Panc1 (cell line): ENCODE measurements around the gene PPP1R14C. TPM values are rescaled to one million over a fixed set of nuclear protein-coding genes. Genes with fewer than 3 reads are reported as not detected.

Experiments used
- ATAC-seq: fragments of 200-7000 bp; cut with Tn5 transposase; 2 replicates; pipeline ENCODE4 v1.9.1; 2020; ENCODE audit warnings: mild to moderate bottlenecking, moderate library complexity
- BruUV-seq: library from RNA; stranded (reverse); fragments of 400-500 nt; replicated peaks from 2 replicates; lab custom pipeline; 2021; lab: Mats Ljungman, UMichigan
- CTCF ChIA-PET: fragments of 300-600 bp; sonication (Branson Sonifier 250); formaldehyde crosslinking; loops from one replicate; lab custom pipeline; 2022; ENCODE audit warnings: antibody characterized with exemption; lab: Charles Lee
- POLR2A ChIA-PET: fragments of 300-600 bp; sonication (Branson Sonifier 250); formaldehyde crosslinking; loops from one replicate; lab custom pipeline; 2022; ENCODE audit warnings: antibody characterized with exemption; lab: Charles Lee
- DNase-seq: peaks from one replicate; pipeline ENCODE4 v3.0.0-alpha.2; 2010; ENCODE audit warnings: low read depth, low spot score
- H3K27ac ChIP-seq: 2 replicates; pipeline ENCODE4 v1.5.1; 2011; ENCODE audit warnings: mild to moderate bottlenecking, low read length, inconsistent platforms
- H3K27me3 ChIP-seq: fragments of 200-500 bp; sonication (Bioruptor generic); 2 replicates; pipeline ENCODE4 v1.6.0; 2014; ENCODE audit warnings: low read length, inconsistent platforms; ENCODE audit not compliant: control insufficient read depth, insufficient read depth
- H3K36me3 ChIP-seq: fragments of 200-500 bp; sonication (Bioruptor generic); 2 replicates; pipeline ENCODE4 v1.5.1; 2014; ENCODE audit warnings: inconsistent platforms, mild to moderate bottlenecking, low read length, moderate library complexity; ENCODE audit not compliant: control insufficient read depth, insufficient read depth
- H3K4me1 ChIP-seq: 2 replicates; pipeline ENCODE4 v1.5.1; 2011; ENCODE audit warnings: inconsistent platforms, mild to moderate bottlenecking, low read length, moderate library complexity; ENCODE audit not compliant: control insufficient read depth, insufficient read depth
- H3K4me3 ChIP-seq, 2 experiments: 2 replicates each; pipeline ENCODE4 v1.5.1; 2011 to 2012; ENCODE audit warnings: low read depth in 2 of 2, low read length in 2 of 2, mild to moderate bottlenecking in 2 of 2, inconsistent platforms in 1 of 2, moderate library complexity in 1 of 2
- H3K9me3 ChIP-seq: fragments of 200-500 bp; sonication (Bioruptor generic); 2 replicates; pipeline ENCODE4 v1.5.1; 2014; ENCODE audit warnings: low read depth, mild to moderate bottlenecking, inconsistent platforms, low read length, moderate library complexity; ENCODE audit not compliant: control insufficient read depth, insufficient read depth
- CTCF ChIP-seq: fragments of 450-650 bp; IDR thresholded peaks from 2 replicates; pipeline ENCODE4 v1.5.1; 2017; ENCODE audit warnings: mild to moderate bottlenecking
- POLR2AphosphoS5 ChIP-seq: IDR thresholded peaks from 2 replicates; pipeline ENCODE4 v1.6.1; 2012; ENCODE audit warnings: mild to moderate bottlenecking, low read depth, low read length, moderate library complexity
- REST ChIP-seq, 2 experiments: IDR thresholded peaks; 2 replicates each; pipeline ENCODE4 v1.6.1; 2011 to 2012; ENCODE audit warnings: low read depth in 2 of 2, control low read depth in 1 of 2, low read length in 1 of 2, mild to moderate bottlenecking in 1 of 2, moderate library complexity in 1 of 2; ENCODE audit not compliant: insufficient read depth in 1 of 2
- SIN3A ChIP-seq: IDR thresholded peaks from 2 replicates; pipeline ENCODE4 v1.6.1; 2012; ENCODE audit warnings: low read depth, mild to moderate bottlenecking, low read length, moderate library complexity, borderline replicate concordance; ENCODE audit not compliant: insufficient read depth
- TCF7L2 ChIP-seq: IDR thresholded peaks from 2 replicates; pipeline ENCODE4 v1.6.1; 2011; ENCODE audit warnings: mild to moderate bottlenecking, low read depth, low read length, inconsistent platforms
- in situ Hi-C: cut with HindIII; loops from 2 replicates; pipeline ENCODE4 v1.10.0; 2016; ENCODE audit warnings: low sequenced_read_pairs, low pct_unique_long_range_greater_than_20kb
- intact Hi-C: fragments of 100-400 bp; cut with micrococcal nuclease; formaldehyde crosslinking; loops from one replicate; pipeline ENCODE4 v1.10.0; 2022; ENCODE audit not compliant: unreplicated experiment
- total RNA-seq: library from RNA; stranded (reverse); gene quantifications from one replicate; pipeline ENCODE4 v1.2.1, GENCODE V29; 2021; ENCODE audit not compliant: unreplicated experiment

Gene PPP1R14C
- total RNA-seq, 1 experiment from 2014 or later = not detected

GRCh38 chr6:150182460-150183078 lies 39.7 kb downstream of the PPP1R14C start:
- POLR2A ChIA-PET = no interaction called here
- CTCF ChIA-PET = no interaction called here
- TF ChIP-seq POLR2AphosphoS5 (no peak), TCF7L2 (no peak), CTCF (no peak), REST (IDR thresholded peaks at IDR 0.05; ENCODE audit: insufficient read depth in 1 of 2, low read depth in 2 of 2, low read length in 1 of 2) (no peak), SIN3A (no peak)

DNA sequence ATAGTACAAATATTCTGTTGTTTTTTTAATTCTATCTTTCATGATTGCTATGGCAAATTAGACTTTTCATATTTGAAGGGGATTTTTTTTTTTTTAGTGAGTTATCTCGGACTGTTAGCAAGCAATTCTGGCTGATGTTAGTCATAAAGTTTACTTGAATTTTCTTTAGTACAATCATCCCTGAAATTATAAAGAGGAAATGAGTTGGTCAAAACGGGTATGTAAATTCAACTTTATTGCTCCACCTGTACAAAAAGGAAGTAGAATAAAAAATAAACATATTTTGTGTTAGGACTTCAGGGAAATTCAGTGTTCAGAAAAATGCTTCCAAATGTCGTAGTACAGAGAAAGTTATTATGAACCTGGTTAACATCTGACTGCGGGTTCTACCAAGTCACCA lies 40.3 kb downstream of the PPP1R14C start:
- TF ChIP-seq CTCF = no peak
- no peak for TF ChIP-seq POLR2AphosphoS5
- TF ChIP-seq SIN3A = no peak
- no peak for TF ChIP-seq TCF7L2
- TF ChIP-seq REST (IDR thresholded peaks at IDR 0.05; ENCODE audit: insufficient read depth in 1 of 2, low read depth in 2 of 2, low read length in 1 of 2) = no peak
- no peak overlapping the region for H3K27ac ChIP-seq
- H3K4me1 ChIP-seq = no peaks in the 10 kb centered on the region
- H3K27me3 ChIP-seq = peaks cover 5% of the 10 kb centered on the region
- no peak for ATAC-seq
- no TSS peak for BruUV-seq
- CTCF ChIA-PET = no interaction called here
- H3K4me3 ChIP-seq = no peak overlapping the region
- intact Hi-C loops (no loop called here), in situ Hi-C loops (no loop called here)
- H3K9me3 ChIP-seq = no peaks in the 10 kb centered on the region
- POLR2A ChIA-PET = no interaction called here
- H3K36me3 ChIP-seq = no peaks in the 10 kb centered on the region
- no peak for DNase-seq

More at GRCh38 chr6:150182460-150183078, 39.7 kb downstream of the PPP1R14C start:
- H3K4me1 ChIP-seq = no peaks in the 10 kb centered on the region
- peaks cover 3% of the 10 kb centered on the region; the same call in 1 of the 2 replicates for H3K27me3 ChIP-seq
- DNase-seq (no peak), ATAC-seq (no peak)
- BruUV-seq = no TSS peak
- no peaks in the 10 kb centered on the region for H3K9me3 ChIP-seq
- H3K4me3 ChIP-seq = no peak overlapping the region
- no peaks in the 10 kb centered on the region for H3K36me3 ChIP-seq
- H3K27ac ChIP-seq = no peak overlapping the region
- in situ Hi-C loops = no loop called here
- intact Hi-C loops = no loop called here
